Measurements from ENCODE around the gene TCAIM. TPM values are rescaled to one million over a fixed set of nuclear protein-coding genes. Genes with fewer than 3 reads are reported as not detected.

Gene TCAIM
- total RNA-seq, 1 experiment from 2014 or later, result 20.2 TPM

DNA sequence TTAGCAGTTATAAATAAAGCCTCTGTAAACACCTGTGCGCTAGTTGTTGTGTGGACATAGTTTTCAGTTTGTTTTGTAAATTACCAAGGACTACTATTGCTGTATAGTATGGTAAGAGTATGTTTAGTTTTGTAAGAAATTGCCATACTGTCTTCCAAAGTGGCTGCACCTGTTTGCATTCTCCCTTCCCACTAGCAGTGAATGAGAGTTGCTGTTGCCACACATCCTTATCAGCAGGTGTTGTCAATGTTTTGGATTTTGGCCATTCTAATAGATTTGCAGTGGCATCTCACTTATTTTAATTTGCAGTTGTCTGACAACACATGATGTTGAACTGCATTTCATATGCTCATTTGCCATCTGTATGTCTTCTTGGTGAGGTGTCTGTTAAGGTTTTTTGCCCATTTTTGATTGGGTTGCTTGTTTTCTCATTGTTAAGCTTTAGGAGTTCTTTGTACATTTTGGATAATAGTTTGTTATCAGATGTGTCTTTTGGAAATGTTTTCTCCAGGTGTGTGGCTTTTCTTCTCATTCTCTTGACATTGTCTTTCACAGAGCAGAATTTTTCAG, 14.9 kb downstream of the TCAIM start:
- H3K4me3 ChIP-seq (ENCODE audit: low read length), result no peak overlapping the region
- POLR2A ChIA-PET (ENCODE audit: unreplicated experiment), result no interaction called here
- no peaks in the 10 kb centered on the region for H3K9me2 ChIP-seq (replicated peaks; ENCODE audit: low read length)
- peaks cover 11% of the 10 kb centered on the region for H3K4me1 ChIP-seq (ENCODE audit: insufficient read depth, low read length)
- no peak overlapping the region for H3K4me2 ChIP-seq (ENCODE audit: low read length)
- DNase-seq (no peak), ATAC-seq (no peak)
- no peak overlapping the region for H3K9ac ChIP-seq (ENCODE audit: low read length)
- H3K79me2 ChIP-seq (ENCODE audit: low read length), result no peaks in the 10 kb centered on the region; the same call in 1 of the 2 replicates
- no peak for TF ChIP-seq EZH2 (IDR thresholded peaks at IDR 0.05; ENCODE audit: low read length, unreplicated experiment)
- no peak for TF ChIP-seq EZH2phosphoT487 (IDR thresholded peaks at IDR 0.05; ENCODE audit: borderline replicate concordance, low read length)
- TF ChIP-seq, protein P1, sequence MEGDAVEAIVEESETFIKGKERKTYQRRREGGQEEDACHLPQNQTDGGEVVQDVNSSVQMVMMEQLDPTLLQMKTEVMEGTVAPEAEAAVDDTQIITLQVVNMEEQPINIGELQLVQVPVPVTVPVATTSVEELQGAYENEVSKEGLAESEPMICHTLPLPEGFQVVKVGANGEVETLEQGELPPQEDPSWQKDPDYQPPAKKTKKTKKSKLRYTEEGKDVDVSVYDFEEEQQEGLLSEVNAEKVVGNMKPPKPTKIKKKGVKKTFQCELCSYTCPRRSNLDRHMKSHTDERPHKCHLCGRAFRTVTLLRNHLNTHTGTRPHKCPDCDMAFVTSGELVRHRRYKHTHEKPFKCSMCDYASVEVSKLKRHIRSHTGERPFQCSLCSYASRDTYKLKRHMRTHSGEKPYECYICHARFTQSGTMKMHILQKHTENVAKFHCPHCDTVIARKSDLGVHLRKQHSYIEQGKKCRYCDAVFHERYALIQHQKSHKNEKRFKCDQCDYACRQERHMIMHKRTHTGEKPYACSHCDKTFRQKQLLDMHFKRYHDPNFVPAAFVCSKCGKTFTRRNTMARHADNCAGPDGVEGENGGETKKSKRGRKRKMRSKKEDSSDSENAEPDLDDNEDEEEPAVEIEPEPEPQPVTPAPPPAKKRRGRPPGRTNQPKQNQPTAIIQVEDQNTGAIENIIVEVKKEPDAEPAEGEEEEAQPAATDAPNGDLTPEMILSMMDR (conservative IDR thresholded peaks at IDR 0.05; ENCODE audit: low read depth, low read length), result no peak
- BruUV-seq (replicated peaks), result no TSS peak
- H3K27ac ChIP-seq (ENCODE audit: low read length), result no peak overlapping the region
- intact Hi-C loops (cut with micrococcal nuclease), result no loop called here
- no peaks in the 10 kb centered on the region for H4K20me1 ChIP-seq (ENCODE audit: low read length)
- CTCF ChIA-PET, result no interaction called here
- no peaks in the 10 kb centered on the region for H3F3A ChIP-seq (ENCODE audit: low read length, unreplicated experiment)
- H3K36me3 ChIP-seq (ENCODE audit: low read depth, low read length), result no peaks in the 10 kb centered on the region
- no peaks in the 10 kb centered on the region for H3K27me3 ChIP-seq (ENCODE audit: low read length)
- H2AFZ ChIP-seq (ENCODE audit: low read length), result no peak overlapping the region
- H3K9me3 ChIP-seq (ENCODE audit: low read length), result no peaks in the 10 kb centered on the region

DNA sequence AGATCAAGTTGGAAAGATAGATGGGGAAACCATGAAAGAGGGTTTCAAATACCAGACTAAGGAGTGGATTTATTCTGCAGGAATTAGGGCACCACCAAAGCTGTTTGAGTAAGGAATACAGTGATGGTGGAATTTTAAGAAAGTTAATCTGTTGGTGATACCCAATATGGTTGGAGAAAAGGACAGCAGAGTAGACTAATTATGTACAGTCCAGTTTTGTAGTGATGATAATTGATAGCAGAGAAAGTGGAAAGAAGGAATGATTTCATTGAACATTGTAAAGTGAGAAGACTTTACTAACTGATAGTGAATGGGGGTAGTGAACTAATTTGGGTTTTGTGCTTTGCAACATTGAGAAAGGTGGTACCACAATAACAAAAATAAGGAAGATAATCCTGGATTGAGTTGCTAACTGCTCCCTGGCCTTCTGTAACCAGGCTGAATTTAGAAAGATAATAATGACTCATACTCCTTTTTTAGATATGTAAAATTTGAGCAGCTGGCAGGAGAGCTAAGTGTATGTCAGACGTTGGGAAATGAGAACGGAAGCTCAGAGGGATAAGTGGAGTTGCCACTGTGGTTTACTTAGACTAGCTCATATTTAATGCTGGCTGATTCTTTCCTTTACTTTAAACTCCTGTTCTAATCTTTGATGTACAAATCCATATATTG, 16.9 kb downstream of the TCAIM start:
- no peaks in the 10 kb centered on the region; the same call in 1 of the 2 replicates for H3K79me2 ChIP-seq (ENCODE audit: low read length)
- no TSS peak for BruUV-seq (replicated peaks)
- peaks cover 11% of the 10 kb centered on the region for H3K4me1 ChIP-seq (ENCODE audit: insufficient read depth, low read length)
- H3K36me3 ChIP-seq (ENCODE audit: low read depth, low read length), result peaks cover 3% of the 10 kb centered on the region; the same call in 1 of the 2 replicates
- H4K20me1 ChIP-seq (ENCODE audit: low read length), result no peaks in the 10 kb centered on the region
- H3K4me3 ChIP-seq (ENCODE audit: low read length), result no peak overlapping the region
- no peak overlapping the region for H3K9ac ChIP-seq (ENCODE audit: low read length)
- ATAC-seq (peak; percentile 99), DNase-seq (peak; percentile 60)
- H3K9me2 ChIP-seq (replicated peaks; ENCODE audit: low read length), result no peaks in the 10 kb centered on the region
- TF ChIP-seq EZH2phosphoT487 (IDR thresholded peaks at IDR 0.05; ENCODE audit: borderline replicate concordance, low read length), result no peak
- TF ChIP-seq EZH2 (IDR thresholded peaks at IDR 0.05; ENCODE audit: low read length, unreplicated experiment), result no peak
- TF ChIP-seq, protein P1 (conservative IDR thresholded peaks at IDR 0.05; ENCODE audit: low read depth, low read length), result no peak
- H3K27ac ChIP-seq (ENCODE audit: low read length), result no peak overlapping the region
- no peaks in the 10 kb centered on the region for H3K27me3 ChIP-seq (ENCODE audit: low read length)
- intact Hi-C loops (cut with micrococcal nuclease), result no loop called here
- ChIA-PET POLR2A (ENCODE audit: unreplicated experiment) (no interaction called here), CTCF (interaction anchor here (0.5 kb wide), 1 partner anchor 424 kb away, joined by 3 read pairs; no protein-coding TSS in a partner anchor)
- no peak overlapping the region for H2AFZ ChIP-seq (ENCODE audit: low read length)
- no peaks in the 10 kb centered on the region for H3F3A ChIP-seq (ENCODE audit: low read length, unreplicated experiment)
- no peaks in the 10 kb centered on the region for H3K9me3 ChIP-seq (ENCODE audit: low read length)
- no peak overlapping the region for H3K4me2 ChIP-seq (ENCODE audit: low read length)

Data from PC-3 (cell line).